B cell (primary cell): ENCODE data around the gene RIPOR2. TPM values are rescaled to one million over a fixed set of nuclear protein-coding genes. Genes with fewer than 3 reads are reported as not detected.

Source experiments
- ATAC-seq: fragments of 200-7000 bp; cut with Tn5 transposase; one replicate; pipeline ENCODE4 v1.10.0; 2021; ENCODE audit warnings: low read depth, mild to moderate bottlenecking, moderate number of reproducible peaks, moderate library complexity
- CTCF ChIA-PET: fragments of 350-600 bp; sonication (Branson Sonifier 250); formaldehyde crosslinking; loops from one replicate; lab custom pipeline; 2021; ENCODE audit warnings: antibody characterized with exemption, inconsistent platforms; lab: Charles Lee
- POLR2A ChIA-PET: fragments of 350-600 bp; sonication (Branson Sonifier 250); formaldehyde crosslinking; loops from one replicate; lab custom pipeline; 2021; ENCODE audit warnings: antibody characterized with exemption; lab: Charles Lee
- DNase-seq: peaks from one replicate; pipeline ENCODE4 v3.0.0; 2013
- H2AFZ ChIP-seq: 2 replicates; pipeline ENCODE4 v1.6.1; 2012; ENCODE audit warnings: mild to moderate bottlenecking, low read depth, low read length; ENCODE audit not compliant: insufficient read depth, poor library complexity, severe bottlenecking
- H3K27ac ChIP-seq, 2 donors: 1 replicate in 1 of 2; 2 replicates in 1 of 2; pipeline ENCODE4 v1.5.1; 2012 to 2013; ENCODE audit warnings: low read length in 2 of 2, mild to moderate bottlenecking in 2 of 2, moderate library complexity in 1 of 2
- H3K27me3 ChIP-seq, 4 experiments: fragments of 200-600 bp in 1 of 4; sonication (generic) in 1 of 4; replicated peaks in 1 of 4; 1 replicate in 2 of 4; 2 replicates in 2 of 4; pipeline versions ENCODE4 v1.6.1 to v1.7.0; 2013 to 2016; ENCODE audit warnings: low read length in 3 of 4, mild to moderate bottlenecking in 2 of 4, mixed read lengths in 1 of 4, moderate library complexity in 1 of 4; ENCODE audit not compliant: insufficient read depth in 4 of 4, control insufficient read depth in 3 of 4; ENCODE audit errors: control extremely low read depth in 1 of 4
- H3K36me3 ChIP-seq, 2 experiments: replicated peaks in 1 of 2; 1 replicate in 1 of 2; 2 replicates in 1 of 2; pipeline versions ENCODE4 v1.6.1 to v1.7.1; 2013; ENCODE audit warnings: low read length in 1 of 2; ENCODE audit not compliant: insufficient read depth in 2 of 2, control insufficient read depth in 1 of 2; ENCODE audit errors: control extremely low read depth in 1 of 2, extremely low read depth in 1 of 2
- H3K4me1 ChIP-seq, 2 donors: fragments of 200-600 bp in 1 of 2; sonication (generic) in 1 of 2; 1 replicate in 1 of 2; 2 replicates in 1 of 2; pipeline versions ENCODE4 v1.5.1 to v1.6.1; 2013 to 2017; ENCODE audit warnings: low read length in 2 of 2; ENCODE audit not compliant: control insufficient read depth in 2 of 2, insufficient read depth in 2 of 2
- H3K4me2 ChIP-seq: replicated peaks from 2 replicates; pipeline ENCODE3; 2012; ENCODE audit warnings: mild to moderate bottlenecking, low read depth, low read length; ENCODE audit not compliant: poor library complexity, severe bottlenecking
- H3K4me3 ChIP-seq, 5 experiments: fragments of 200-600 bp in 1 of 5; sonication (generic) in 1 of 5; 1 replicate in 3 of 5; 2 replicates in 2 of 5; pipeline versions ENCODE4 v1.5.1 to v1.7.0; 2011 to 2016; ENCODE audit warnings: low read length in 4 of 5, mild to moderate bottlenecking in 4 of 5, low read depth in 2 of 5, control low read depth in 1 of 5, moderate library complexity in 1 of 5; ENCODE audit not compliant: insufficient read depth in 1 of 5; ENCODE audit errors: control extremely low read depth in 1 of 5, extremely low read depth in 1 of 5
- H3K79me2 ChIP-seq: fragments of 200-600 bp; sonication (generic); one replicate; pipeline ENCODE4 v1.6.0; 2016; ENCODE audit warnings: low read length; ENCODE audit not compliant: control insufficient read depth, insufficient read depth
- H3K9ac ChIP-seq: fragments of 200-600 bp; sonication (generic); 2 replicates; pipeline ENCODE4 v1.6.1; 2017; ENCODE audit warnings: mild to moderate bottlenecking, low read length, moderate library complexity
- H3K9me3 ChIP-seq, 3 donors: one replicate each; pipeline versions ENCODE4 v1.6.1 to v1.7.1; 2013; ENCODE audit warnings: low read length in 2 of 3; ENCODE audit not compliant: control insufficient read depth in 2 of 3, insufficient read depth in 1 of 3; ENCODE audit errors: control extremely low read depth in 1 of 3
- H4K20me1 ChIP-seq: 2 replicates; pipeline ENCODE4 v1.6.0; 2012; ENCODE audit warnings: mild to moderate bottlenecking, low read length; ENCODE audit not compliant: insufficient read depth, control insufficient read depth, poor library complexity, severe bottlenecking
- H3K27ac Mint-ChIP-seq: one replicate; pipeline ENCODE4 v1.8.0; 2021; ENCODE audit warnings: mixed read lengths
- H3K27me3 Mint-ChIP-seq: one replicate; pipeline ENCODE4 v1.8.0; 2021; ENCODE audit warnings: mixed read lengths
- H3K4me1 Mint-ChIP-seq: one replicate; pipeline ENCODE4 v1.8.0; 2021; ENCODE audit warnings: mixed read lengths
- H3K4me3 Mint-ChIP-seq: one replicate; pipeline ENCODE4 v1.8.0; 2021; ENCODE audit warnings: mixed read lengths
- H3K9me3 Mint-ChIP-seq: one replicate; pipeline ENCODE4 v1.8.0; 2022; ENCODE audit warnings: mixed read lengths; ENCODE audit not compliant: insufficient read depth
- EZH2 ChIP-seq: IDR thresholded peaks from 2 replicates; pipeline ENCODE4 v1.6.1; 2012; ENCODE audit warnings: borderline replicate concordance, low read depth, mild to moderate bottlenecking, moderate library complexity, low read length; ENCODE audit not compliant: insufficient read depth, poor library complexity, severe bottlenecking
- WGBS: methylation state at CpG from one replicate; pipeline ENCODE4 v1.1.5; 2013; ENCODE audit warnings: missing lambda C conversion rate; ENCODE audit not compliant: insufficient coverage; 5-methylcytosine and 5-hydroxymethylcytosine counted together
- intact Hi-C: fragments of 100-400 bp; cut with micrococcal nuclease; formaldehyde crosslinking; loops from one replicate; pipeline ENCODE4 v1.10.0; 2022
- polyA plus RNA-seq: library from polyadenylated mRNA; depleted of rRNA; stranded (reverse); fragments of >200 nt; gene quantifications from 2 replicates; pipeline ENCODE4 v1.2.3, GENCODE V29; 2012
- total RNA-seq, 2 donors: library from RNA; stranded (reverse); fragments of 120-200 nt in 1 of 2; gene quantifications; 1 replicate in 1 of 2; 2 replicates in 1 of 2; pipeline versions ENCODE4 v1.2.3 to v1.2.4, GENCODE V29; 2013 to 2022
- TF ChIP-seq, protein P1 (sequence below): fragments of 200-600 bp; IDR thresholded peaks from one replicate; pipeline ENCODE4 v1.8.0; 2022; ENCODE audit warnings: antibody characterized with exemption, mild to moderate bottlenecking

Gene RIPOR2
- total and polyA plus RNA-seq, 2 donors (not counting 1 experiment from before 2014, with no cell fraction given), result 300 to 430 TPM

GRCh38 chr6:24910961-24911725 lies 24.6 kb downstream of the RIPOR2 start:
- Histone ChIP-seq H4K20me1 (peaks cover 100% of the 10 kb centered on the region), H3K4me1 (peaks cover 97 to 98% of the 10 kb centered on the region in 2 donors), H3K27me3 (no peaks in the 10 kb centered on the region), H3K27ac (peak overlapping the region; percentile 83 to 93), H3K9me3 (no peaks in the 10 kb centered on the region), H3K4me2 (peak overlapping the region; percentile 93), H3K9ac (peak overlapping the region; percentile 69), H3K4me3 (peak overlapping the region; percentile 45 to 66 (median 58)), H2AFZ (peak overlapping the region; percentile 21), H3K36me3 (peaks cover 0 to 80% of the 10 kb centered on the region in 2 experiments), H3K79me2 (peaks cover 100% of the 10 kb centered on the region)
- TF ChIP-seq, protein P1, sequence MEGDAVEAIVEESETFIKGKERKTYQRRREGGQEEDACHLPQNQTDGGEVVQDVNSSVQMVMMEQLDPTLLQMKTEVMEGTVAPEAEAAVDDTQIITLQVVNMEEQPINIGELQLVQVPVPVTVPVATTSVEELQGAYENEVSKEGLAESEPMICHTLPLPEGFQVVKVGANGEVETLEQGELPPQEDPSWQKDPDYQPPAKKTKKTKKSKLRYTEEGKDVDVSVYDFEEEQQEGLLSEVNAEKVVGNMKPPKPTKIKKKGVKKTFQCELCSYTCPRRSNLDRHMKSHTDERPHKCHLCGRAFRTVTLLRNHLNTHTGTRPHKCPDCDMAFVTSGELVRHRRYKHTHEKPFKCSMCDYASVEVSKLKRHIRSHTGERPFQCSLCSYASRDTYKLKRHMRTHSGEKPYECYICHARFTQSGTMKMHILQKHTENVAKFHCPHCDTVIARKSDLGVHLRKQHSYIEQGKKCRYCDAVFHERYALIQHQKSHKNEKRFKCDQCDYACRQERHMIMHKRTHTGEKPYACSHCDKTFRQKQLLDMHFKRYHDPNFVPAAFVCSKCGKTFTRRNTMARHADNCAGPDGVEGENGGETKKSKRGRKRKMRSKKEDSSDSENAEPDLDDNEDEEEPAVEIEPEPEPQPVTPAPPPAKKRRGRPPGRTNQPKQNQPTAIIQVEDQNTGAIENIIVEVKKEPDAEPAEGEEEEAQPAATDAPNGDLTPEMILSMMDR, result no peak
- no peak for TF ChIP-seq EZH2
- ChIA-PET POLR2A (interaction anchor here (0.9 to 4.8 kb wide), 13 partner anchors 9 to 160 kb away, joined by 3 to 46 read pairs (median 4); partner anchors contain the start of gene RIPOR2), CTCF (interaction anchor here (0.6 to 7.4 kb wide), 25 partner anchors 9 to 159 kb away, joined by 3 to 148 read pairs (median 7); partner anchors contain the start of gene RIPOR2)
- H3K4me1 Mint-ChIP-seq, result peaks cover 94% of the 10 kb centered on the region
- ATAC-seq (peak; percentile 38), DNase-seq (no peak)
- H3K27ac Mint-ChIP-seq, result peak overlapping the region; percentile 89
- no peaks in the 10 kb centered on the region for H3K9me3 Mint-ChIP-seq
- intact Hi-C loops, result loop anchor here (1.0 to 2.0 kb wide), 4 partner anchors 21 to 107 kb away; no protein-coding TSS in a partner anchor
- WGBS, result under 1% methylated on average over 55 of the region's 56 CpGs
- H3K27me3 Mint-ChIP-seq, result no peaks in the 10 kb centered on the region
- H3K4me3 Mint-ChIP-seq, result peak overlapping the region; percentile 90
